SKM-1 (cell line): ENCODE results near the gene GLOD5.
"Not testable (repeated sequence)": the region's sequence is repeated elsewhere in the genome, so short reads cannot be mapped to it uniquely, and the experiment has no call there.

Source experiments
- DNase-seq: peaks from one replicate; lab custom pipeline; 2025; ENCODE audit not compliant: unreplicated experiment; lab: John Stamatoyannopoulos, UW

The GLOD5 gene

GRCh38 chrX:48792219-48792618 is 30.7 kb downstream of the GLOD5 start:
- no peak for DNase-seq

DNA sequence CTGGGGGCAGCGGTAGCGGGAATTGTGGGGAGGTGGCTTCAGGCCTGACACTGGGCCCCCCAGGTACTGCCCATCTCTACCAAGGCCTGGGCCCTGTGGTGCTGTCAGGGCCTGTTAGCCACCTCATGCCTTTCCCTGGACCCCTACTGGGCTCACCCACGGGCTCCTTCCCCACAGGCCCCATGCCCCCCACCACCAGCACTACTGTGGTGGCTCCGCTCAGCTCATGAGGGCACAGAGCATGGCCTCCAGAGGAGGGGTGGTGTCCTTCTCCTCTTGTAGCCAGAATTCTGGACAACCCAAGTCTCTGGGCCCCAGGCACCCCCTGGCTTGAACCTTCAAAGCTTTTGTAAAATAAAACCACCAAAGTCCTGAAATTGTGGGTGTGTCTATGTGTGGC is 32.4 kb downstream of the GLOD5 start:
- DNase-seq = no peak

DNA sequence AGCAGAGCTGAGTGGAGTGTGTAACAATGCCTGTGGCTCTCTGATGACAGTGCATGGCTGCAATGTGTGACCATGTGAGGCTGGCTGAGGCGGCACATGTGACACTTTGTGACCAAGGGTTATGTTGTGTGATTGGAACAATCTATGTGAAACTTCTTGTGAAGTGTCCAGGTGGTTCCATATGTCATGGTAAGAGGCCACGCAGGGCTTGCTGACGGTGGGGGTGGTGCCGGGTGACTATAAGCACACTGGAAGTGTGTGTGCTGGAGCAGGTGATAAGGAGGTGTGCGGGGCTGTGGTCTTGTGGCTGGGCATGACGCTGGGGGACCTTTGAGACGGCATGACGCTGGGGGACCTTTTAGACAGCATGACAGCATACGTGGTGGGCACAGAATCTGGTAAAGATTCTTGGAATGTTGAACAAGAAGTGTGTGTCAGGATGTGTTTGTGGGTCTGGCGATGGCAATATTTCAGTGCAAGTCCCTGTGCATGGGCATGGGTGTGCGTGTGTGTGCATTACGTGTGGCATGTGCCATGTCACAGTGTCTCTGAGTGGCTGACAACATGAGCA is 32.9 kb downstream of the GLOD5 start:
- DNase-seq = no peak

DNA sequence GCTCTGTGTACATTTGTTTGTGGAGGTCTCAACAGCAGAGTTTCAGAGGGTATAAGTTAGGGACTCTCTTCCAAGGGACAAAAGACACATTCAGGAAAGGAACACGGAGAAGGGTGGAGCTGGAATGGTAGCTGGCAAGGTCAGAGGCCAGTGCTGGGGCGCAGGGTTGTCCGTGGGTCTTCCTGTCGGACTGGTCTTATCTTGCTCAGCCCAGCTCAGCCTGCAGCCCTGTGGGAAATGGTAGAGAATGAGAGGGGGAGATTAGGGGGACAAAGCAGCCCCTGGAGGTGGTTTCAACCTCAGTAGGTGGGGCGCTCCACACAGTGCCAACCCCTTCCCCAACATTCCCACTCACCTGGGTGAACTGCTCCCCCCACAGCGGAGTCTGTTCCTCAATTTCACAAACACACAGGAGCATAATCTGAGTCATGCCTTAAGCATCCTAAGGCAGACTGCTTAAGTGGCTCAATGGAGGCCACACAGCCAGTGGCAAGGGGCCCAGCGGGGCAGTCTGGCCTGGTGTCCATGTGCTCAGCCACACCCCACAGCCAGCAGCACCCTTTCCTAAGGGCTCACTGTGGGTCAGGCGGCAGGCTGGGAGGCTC is 33.5 kb downstream of the GLOD5 start:
- DNase-seq = no peak

GRCh38 chrX:48798318-48798717 is 36.8 kb downstream of the GLOD5 start:
- DNase-seq = no peak

DNA sequence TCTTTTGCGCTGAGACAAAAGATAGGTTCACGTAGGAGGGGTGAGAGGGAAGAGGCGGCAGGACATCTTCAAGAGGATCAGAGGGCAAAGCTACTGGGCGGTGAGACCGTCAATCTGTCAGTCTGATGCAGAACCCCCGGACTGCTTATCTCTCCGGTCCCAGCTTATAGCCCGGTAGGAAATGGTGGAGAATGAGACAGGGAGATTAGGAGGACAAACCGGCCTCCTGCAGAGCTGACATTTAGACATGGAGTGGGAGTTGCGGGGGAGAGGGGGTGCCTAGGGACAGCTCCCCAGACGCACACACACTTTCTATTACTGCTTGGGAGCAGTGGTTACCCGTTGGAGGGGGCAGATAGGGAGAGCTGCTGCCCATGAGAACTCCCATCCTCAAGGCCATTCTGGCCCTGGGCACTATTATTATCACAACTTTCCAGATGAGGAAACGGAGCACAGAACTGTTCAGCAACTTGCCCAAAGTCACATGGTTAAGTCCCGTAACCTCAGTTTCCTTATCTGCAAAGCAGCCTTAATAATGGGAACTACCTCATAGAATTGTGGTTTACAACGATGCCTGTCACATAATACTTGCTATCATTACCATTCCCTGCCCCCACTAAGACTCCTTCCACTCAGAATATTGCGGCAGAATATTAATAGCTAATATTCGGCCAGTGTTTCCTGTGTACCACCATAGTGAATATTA is 39.2 kb downstream of the GLOD5 start:
- DNase-seq = peak; percentile 51

DNA sequence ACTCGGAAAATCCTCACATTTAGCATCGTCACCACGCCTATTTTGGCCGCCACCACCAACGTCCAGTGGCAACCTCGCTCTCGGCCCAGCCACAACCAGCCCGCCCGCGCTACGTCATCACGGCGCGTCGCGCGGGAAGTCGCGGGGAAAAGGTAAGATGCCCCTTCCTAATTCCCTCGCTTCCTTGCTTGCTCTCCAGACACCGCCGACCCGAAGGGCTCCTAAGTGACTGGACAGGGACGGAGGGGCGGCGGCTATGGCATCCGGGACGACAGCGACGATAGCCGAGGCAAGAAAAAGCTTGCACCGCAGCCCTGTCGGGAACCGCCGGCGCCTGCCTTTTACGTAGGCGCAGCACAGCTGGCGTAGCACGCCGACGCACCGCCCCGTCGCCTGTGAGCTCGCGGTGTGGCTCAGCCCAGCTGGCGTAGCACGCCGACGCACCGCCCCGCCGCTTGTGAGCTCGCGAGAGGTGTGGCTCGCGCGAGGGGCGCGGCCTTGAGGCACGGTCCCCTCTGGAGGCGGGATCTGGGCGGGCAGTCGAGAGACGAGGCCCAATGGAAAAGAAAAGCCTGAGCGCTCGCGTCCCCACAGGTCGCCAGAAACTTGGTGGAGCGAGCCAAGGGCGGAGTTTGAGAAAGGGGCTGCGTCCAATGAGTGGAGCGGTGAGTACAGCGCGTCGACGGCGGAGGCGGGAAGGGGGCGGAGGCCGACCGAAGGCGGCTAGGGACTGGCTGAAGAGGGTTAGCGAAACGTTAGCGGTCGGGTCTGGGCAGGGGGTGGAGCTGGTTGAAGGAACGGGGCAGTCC is 39.9 kb downstream of the GLOD5 start, which contains the start of gene HDAC6:
Gene HDAC6 (plus strand): TSS at position 788 of the 809 bp plus-strand sequence. CDS start 626 bp downstream, outside the sequence.
- peak; percentile 89 for DNase-seq

DNA sequence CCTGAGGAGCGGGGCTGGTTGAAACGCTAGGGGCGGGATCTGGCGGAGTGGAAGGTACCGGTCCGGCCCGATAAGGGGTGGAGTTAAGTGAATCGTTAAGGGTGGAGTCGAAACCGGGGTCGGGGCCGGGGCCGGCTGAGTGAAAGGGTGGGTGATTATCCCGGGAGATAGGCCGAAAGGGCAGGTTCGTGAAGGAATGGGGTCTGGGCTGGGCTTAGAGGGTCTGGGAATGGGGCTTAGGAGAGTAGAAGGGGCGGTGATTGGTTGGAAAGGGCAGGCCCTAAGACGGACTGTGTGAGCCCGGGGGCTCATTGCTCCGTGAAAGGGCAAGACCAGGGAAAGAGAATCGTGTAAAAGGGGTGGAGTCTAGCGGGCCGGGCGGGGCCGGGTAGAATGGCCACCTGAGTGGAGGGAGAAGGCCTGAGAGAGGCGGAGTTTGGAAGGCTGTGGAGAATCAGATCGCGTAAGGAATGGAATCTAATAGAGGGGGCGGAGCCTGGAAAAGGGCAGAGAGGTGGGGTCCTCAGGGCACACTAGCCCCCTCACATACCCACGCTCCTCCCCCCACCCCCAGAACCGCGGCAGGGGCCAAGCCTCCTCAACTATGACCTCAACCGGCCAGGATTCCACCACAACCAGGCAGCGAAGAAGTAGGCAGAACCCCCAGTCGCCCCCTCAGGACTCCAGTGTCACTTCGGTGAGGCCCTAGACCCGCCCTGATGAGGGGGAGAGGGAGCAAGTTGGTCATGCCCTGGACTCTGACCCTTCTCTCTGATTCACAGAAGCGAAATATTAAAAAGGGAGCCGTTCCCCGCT is 40.8 kb downstream of the GLOD5 start:
- DNase-seq = peak; percentile 6

DNA sequence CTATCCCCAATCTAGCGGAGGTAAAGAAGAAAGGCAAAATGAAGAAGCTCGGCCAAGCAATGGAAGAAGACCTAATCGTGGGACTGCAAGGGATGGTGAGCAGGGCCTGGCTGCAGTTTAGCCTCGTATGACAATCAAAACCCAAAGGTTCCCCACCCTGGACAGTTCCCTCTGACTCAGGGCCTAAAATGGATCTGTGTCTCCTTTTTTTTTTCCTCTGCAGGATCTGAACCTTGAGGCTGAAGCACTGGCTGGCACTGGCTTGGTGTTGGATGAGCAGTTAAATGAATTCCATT is 41.3 kb downstream of the GLOD5 start:
- no peak for DNase-seq

GRCh38 chrX:48806081-48806480 is 44.5 kb downstream of the GLOD5 start:
- no peak for DNase-seq

DNA sequence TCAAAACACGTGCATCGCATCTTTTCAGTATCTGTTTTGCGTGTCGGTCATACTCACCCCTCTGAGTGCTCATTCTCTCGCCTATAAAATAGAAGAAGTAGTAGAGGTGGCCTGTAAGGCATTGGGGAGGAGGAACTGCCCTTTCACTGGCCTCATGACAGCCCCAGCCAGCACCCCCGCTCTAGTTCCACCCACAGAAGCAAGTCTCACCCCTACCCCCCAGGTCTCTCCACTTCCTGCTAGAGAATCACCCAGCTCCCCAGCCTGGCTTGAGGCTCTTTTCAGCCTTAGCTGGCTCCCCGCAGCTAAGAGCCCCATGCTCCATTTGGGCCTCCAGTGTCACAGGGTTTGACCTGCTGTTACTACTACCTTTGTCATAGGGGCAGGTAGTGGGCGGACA is 52.1 kb downstream of the GLOD5 start:
- peak; percentile 28 for DNase-seq

DNA sequence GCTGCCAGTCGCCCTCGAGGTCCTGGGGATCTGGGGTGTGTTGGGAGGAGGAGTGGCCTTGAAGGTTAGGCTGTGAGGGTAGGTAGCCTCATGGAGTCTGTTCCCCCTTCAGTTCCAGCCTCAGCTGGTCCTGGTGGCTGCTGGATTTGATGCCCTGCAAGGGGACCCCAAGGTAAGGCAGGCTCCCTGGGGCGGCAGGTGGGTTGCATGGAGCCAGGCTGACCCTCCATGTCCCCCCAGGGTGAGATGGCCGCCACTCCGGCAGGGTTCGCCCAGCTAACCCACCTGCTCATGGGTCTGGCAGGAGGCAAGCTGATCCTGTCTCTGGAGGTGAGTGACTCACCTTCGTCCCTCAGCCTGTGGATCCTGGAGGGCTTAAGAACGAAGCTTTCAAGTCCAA is 53.2 kb downstream of the GLOD5 start:
- DNase-seq = no peak

GRCh38 chrX:48815266-48815665 is 53.7 kb downstream of the GLOD5 start:
- DNase-seq = no peak

DNA sequence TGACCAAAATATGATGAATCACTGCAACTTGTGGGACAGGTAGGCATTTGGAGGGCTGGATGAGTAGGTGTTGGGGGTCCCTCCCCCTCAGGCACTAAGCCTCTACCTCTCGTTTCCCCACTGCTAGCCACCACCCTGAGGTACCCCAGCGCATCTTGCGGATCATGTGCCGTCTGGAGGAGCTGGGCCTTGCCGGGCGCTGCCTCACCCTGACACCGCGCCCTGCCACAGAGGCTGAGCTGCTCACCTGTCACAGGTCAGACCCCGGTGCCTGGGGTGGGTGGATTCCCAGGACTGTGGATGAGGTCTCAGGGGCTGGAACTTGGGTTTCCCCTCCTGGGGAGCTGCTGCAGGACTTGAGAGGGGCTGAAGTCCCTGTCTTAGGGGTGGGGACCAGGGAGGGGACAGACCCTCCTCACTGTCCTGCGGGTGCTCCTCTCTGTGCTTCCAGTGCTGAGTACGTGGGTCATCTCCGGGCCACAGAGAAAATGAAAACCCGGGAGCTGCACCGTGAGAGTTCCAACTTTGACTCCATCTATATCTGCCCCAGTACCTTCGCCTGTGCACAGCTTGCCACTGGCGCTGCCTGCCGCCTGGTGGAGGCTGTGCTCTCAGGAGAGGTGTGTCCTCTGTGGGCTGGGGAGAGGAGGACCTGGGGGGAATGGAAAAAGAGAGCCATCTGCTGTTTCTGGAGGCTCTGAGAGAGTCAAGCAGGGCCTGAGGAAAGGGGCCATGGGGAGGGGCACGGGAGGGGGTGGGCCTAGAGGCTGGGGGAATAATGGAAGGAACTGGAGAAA is 54.7 kb downstream of the GLOD5 start:
- no peak for DNase-seq

DNA sequence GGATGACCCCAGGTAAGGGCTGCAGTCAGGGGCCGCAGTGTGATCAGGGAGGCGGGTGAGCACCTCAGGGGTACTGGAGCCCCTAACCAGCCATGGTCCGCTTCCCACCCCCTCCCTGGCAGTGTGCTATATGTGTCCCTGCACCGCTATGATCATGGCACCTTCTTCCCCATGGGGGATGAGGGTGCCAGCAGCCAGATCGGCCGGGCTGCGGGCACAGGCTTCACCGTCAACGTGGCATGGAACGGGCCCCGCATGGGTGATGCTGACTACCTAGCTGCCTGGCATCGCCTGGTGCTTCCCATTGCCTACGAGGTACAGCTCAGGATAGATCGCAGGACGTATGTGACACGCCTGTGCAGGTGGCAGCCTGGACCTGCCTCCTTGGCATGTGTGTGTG is 56.6 kb downstream of the GLOD5 start:
- no peak for DNase-seq

GRCh38 chrX:48818866-48819265 is 57.3 kb downstream of the GLOD5 start:
- DNase-seq = no peak

DNA sequence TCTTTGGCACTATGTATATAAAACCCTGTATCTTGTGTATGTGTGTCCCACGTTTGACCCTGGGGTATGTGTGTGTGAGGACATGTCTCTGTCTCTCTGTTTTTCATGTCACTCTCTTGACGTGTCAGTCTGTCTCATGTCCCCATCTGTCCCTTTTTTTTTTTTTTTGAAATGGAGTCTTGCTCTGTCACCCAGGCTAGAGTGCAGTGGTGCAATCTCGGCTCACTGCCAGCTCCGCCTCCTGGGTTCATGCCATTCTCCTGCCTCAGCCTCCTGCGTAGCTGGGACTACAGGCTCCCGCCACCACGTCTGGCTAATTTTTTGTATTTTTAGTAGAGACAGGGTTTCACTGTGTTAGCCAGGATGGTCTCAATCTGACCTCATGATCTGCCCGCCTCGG is 57.8 kb downstream of the GLOD5 start:
- DNase-seq = not testable (repeated sequence)

GRCh38 chrX:48823053-48823452 is 61.5 kb downstream of the GLOD5 start:
- no peak for DNase-seq
